IMR-90 (cell line): ENCODE measurements around the gene CDCP2. TPM values are rescaled to one million over a fixed set of nuclear protein-coding genes. Genes with fewer than 3 reads are reported as not detected.

Source experiments
- microRNA-seq, 2 experiments: library from miRNA; stranded (forward) in 1 of 2; unstranded in 1 of 2; fragments of 10-50 nt in 1 of 2; fragments of <30 nt in 1 of 2; gene quantifications in 1 of 2; microRNA quantifications in 1 of 2; one replicate each; pipeline versions ENCODE3 to v1.1.0; 2013 to 2020; ENCODE audit not compliant: insufficient read depth in 1 of 2, insufficient read length in 1 of 2, unreplicated experiment in 1 of 2
- polyA plus RNA-seq, 3 experiments: library from polyadenylated mRNA; depleted of rRNA; stranded (reverse); fragments of >200 nt; gene quantifications; 2 replicates each; pipeline ENCODE4 v1.2.3, GENCODE V29; 2012; ENCODE audit warnings: low replicate concordance in 1 of 3
- small RNA-seq, 5 experiments: library from RNA; depleted of rRNA; stranded (forward); fragments of <200 nt; gene quantifications; one replicate each; pipeline ENCODE3, GENCODE V24; 2012
- total RNA-seq: library from RNA; depleted of rRNA; stranded (reverse); fragments of >200 nt; gene quantifications from 2 replicates; pipeline ENCODE4 v1.2.3, GENCODE V29; 2012; rRNA removed

The CDCP2 gene
- total and polyA plus RNA-seq, 2 of the 4 experiments (the other 2 are of a cell fraction): not detected

Small RNA genes within 50 kb of the gene (microRNA-seq; reads per million reads assigned to microRNA genes)
- gene AL353898.1 (ENCODE audit: insufficient read depth, insufficient read length) (not detected), gene AL353898.2 (ENCODE audit: insufficient read depth, insufficient read length) (not detected)

Small RNA genes within 50 kb of the gene (small RNA-seq; reads per million reads assigned to genes)
- gene AL353898.1: 0 reads per million in 5 experiments
- gene AL353898.2: 0 reads per million in 5 experiments

Other genes with a start within 250 kb of the CDCP2 start
- 9.1 and 30.0 TPM in 2 replicates for gene IFT25, start 207.3 kb downstream of the CDCP2 start, total RNA-seq
- gene IFT25, start 207.3 kb downstream of the CDCP2 start, polyA plus RNA-seq (2012; rRNA removed): 32.4 and 38.0 TPM in 2 replicates
- gene LRRC42, start 206.7 kb downstream of the CDCP2 start, total RNA-seq: 33.3 and 47.5 TPM in 2 replicates
- 38.6 and 39.9 TPM in 2 replicates for gene LRRC42, start 206.7 kb downstream of the CDCP2 start, polyA plus RNA-seq (2012; rRNA removed)
- not detected in 2 replicates for gene LDLRAD1, start 134.8 kb downstream of the CDCP2 start, total RNA-seq
- gene LDLRAD1, start 134.8 kb downstream of the CDCP2 start, polyA plus RNA-seq (2012; rRNA removed): not detected in 2 replicates
- 199 and 241 TPM in 2 replicates for gene TMEM59, start 99.8 kb downstream of the CDCP2 start, total RNA-seq
- 226 and 239 TPM in 2 replicates for gene TMEM59, start 99.8 kb downstream of the CDCP2 start, polyA plus RNA-seq (2012; rRNA removed)
- gene TCEANC2, start 99.4 kb downstream of the CDCP2 start, total RNA-seq: 3.1 and 3.2 TPM in 2 replicates
- gene TCEANC2, start 99.4 kb downstream of the CDCP2 start, polyA plus RNA-seq (2012; rRNA removed): 2.4 TPM in 2 replicates
- 3.3 and 3.8 TPM in 2 replicates for gene CYB5RL, start 47.0 kb upstream of the CDCP2 start, total RNA-seq
- gene CYB5RL, start 47.0 kb upstream of the CDCP2 start, polyA plus RNA-seq (2012; rRNA removed): 4.1 and 4.3 TPM in 2 replicates
- gene MRPL37, start 47.2 kb upstream of the CDCP2 start, total RNA-seq: 111 and 132 TPM in 2 replicates
- 36.5 and 42.8 TPM in 2 replicates for gene MRPL37, start 47.2 kb upstream of the CDCP2 start, polyA plus RNA-seq (2012; rRNA removed)